Lower leg skin (tissue), 4 donors: ENCODE data around the gene NTHL1. TPM values are rescaled to one million over a fixed set of nuclear protein-coding genes. Genes with fewer than 3 reads are reported as not detected.
A peak's percentile ranks its signal among the peaks of the same experiment; 100 is the strongest.
"Not testable (repeated sequence)": the region's sequence is repeated elsewhere in the genome, so short reads cannot be mapped to it uniquely, and the experiment has no call there.

Experiments used
- DNase-seq, 2 donors: peaks; one replicate each; pipeline ENCODE4 v3.0.0-alpha.2; 2019; ENCODE audit warnings: low spot score in 2 of 2
- H3K4me3 ChIP-seq: fragments of 200-600 bp; sonication (generic); 2 replicates; pipeline ENCODE4 v1.5.1; 2017; ENCODE audit warnings: mild to moderate bottlenecking, low read depth; ENCODE audit not compliant: poor library complexity, severe bottlenecking
- CTCF ChIP-seq, 3 donors: fragments of 450-650 bp; IDR thresholded peaks; one replicate each; pipeline ENCODE4 v1.5.1; 2016; ENCODE audit warnings: antibody characterized with exemption in 3 of 3, mild to moderate bottlenecking in 3 of 3, moderate library complexity in 2 of 3
- POLR2A ChIP-seq, 2 donors: fragments of 450-650 bp; IDR thresholded peaks; one replicate each; pipeline ENCODE4 v1.6.1; 2016 to 2017; ENCODE audit warnings: antibody characterized with exemption in 2 of 2, mild to moderate bottlenecking in 1 of 2, moderate library complexity in 1 of 2
- WGBS, 2 donors: methylation state at CpG; one replicate each; pipeline ENCODE4 v1.1.5; 2018; 5-methylcytosine and 5-hydroxymethylcytosine counted together
- intact Hi-C: fragments of 100-400 bp; cut with DNase I; formaldehyde crosslinking; loops from one replicate; pipeline ENCODE4 v1.15.0; 2023; ENCODE audit warnings: low total_unique reads
- total RNA-seq, 4 donors: library from RNA; depleted of rRNA; stranded (reverse); fragments of >200 nt; gene quantifications; one replicate each; pipeline ENCODE4 v1.1.0, GENCODE V29; 2016

NTHL1 gene
- total RNA-seq, 4 donors from 2014 or later: 5.8 to 29.9 (median 21.5) TPM

DNA sequence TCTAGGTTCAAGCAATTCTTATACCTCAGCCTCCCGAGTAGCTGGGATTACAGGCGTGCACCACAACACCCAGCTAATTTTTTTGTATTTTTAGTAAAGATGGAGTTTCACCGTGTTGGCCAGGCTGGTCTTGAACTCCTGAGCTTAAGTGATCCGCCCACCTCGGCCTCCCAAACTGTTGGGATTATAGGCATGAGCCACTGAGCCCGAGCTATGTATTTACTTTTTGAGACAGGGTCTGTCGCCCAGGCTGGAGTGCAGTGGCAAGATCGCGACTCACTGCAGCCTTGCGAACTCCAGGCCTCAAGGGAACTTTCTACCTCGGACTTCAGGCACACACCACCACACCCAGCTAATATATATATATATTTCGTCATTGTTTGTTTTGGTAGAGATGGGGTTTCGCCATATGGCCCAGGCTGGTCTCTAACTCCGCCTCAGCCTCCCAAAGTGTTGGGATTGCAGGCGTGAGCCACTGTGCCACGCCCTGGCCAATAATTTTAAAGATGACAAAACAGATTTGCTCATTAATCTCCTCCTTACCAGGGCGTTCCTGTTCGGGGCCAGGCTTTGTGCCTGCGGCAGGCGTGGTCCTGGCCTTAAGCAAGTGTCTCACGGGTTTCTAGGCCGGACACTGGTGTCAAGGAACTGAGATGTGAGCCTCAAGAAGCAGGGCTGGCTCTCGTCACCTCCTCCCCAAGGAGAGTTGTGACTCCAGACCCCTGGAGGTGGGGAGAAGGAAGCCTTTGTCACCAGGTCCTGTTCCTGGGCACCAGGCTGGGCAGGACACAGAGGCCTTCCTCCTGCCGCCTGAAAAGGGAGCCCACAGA, 32.3 kb downstream of the NTHL1 start:
- 62 to 65% methylated on average over 24 of the region's 24 CpGs for WGBS, 2 donors
- H3K4me3 ChIP-seq: no peak overlapping the region
- intact Hi-C loops: no loop called here

GRCh38 chr16:2013527-2013926, 34.1 kb downstream of the NTHL1 start:
- no peak overlapping the region for H3K4me3 ChIP-seq
- intact Hi-C loops: no loop called here
- WGBS, 2 donors: 88 to 92% methylated on average over 15 of the region's 15 CpGs
- no peak for TF ChIP-seq POLR2A (IDR thresholded peaks at IDR 0.05)
- TF ChIP-seq CTCF (IDR thresholded peaks at IDR 0.05): no peak
- DNase-seq: no peak

More for the DNA sequence above, 32.3 kb downstream of the NTHL1 start:
- no peak for DNase-seq
- TF ChIP-seq POLR2A (IDR thresholded peaks at IDR 0.05) (no peak), CTCF (IDR thresholded peaks at IDR 0.05) (no peak)

GRCh38 chr16:2011726-2012125, 35.9 kb downstream of the NTHL1 start:
- DNase-seq, intact Hi-C loops, H3K4me3 ChIP-seq: not testable (repeated sequence)
- WGBS, 2 donors: 80 to 84% methylated on average over 9 of the region's 9 CpGs

DNA sequence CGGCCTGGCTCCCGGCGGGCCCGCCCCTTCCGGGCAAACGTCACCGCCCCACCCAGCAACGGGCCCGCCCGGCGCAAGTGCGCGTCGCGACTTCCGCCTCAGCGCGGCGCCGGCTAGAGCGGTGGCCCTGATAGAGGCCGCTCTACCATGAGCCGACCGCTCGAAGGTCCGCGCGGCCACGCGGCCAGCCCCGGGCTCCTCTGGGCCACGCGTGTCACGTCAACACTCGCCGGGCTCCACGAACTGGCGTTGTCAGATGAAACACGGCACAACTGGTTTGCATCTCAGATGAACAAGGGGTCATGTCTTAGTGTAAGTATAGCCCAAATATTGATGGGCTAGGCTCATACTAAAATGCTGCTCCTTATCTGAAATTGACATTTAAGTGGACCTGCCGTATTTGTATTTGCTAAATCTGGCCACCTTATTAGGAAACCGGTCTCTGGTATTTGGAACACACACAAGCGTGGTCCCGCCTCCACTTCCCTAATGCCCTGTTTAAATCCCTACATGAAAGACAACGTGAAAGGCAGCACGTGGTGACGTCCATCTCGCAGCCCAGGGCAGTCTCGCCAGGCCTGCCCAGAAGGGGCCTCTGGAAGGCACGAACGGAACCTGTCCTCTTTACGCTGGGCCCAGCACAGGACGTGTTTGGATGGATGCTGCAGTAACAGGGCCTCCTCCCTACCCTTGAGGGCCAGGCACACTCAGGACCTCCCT, 37.7 kb downstream of the NTHL1 start, which contains the start of gene ZNF598:
TSS of gene ZNF598 (minus strand) at position 31 of the 720 bp plus-strand sequence.
- WGBS, 2 donors: 1 to 2% methylated on average over 27 to 43 of the region's 52 CpGs
- DNase-seq: peak; percentile 31 to 94
- intact Hi-C loops: no loop called here
- H3K4me3 ChIP-seq: peak within 1 kb of the TSS; percentile 87
- TF ChIP-seq POLR2A (IDR thresholded peaks at IDR 0.05): peak in 1 of 2 donors; percentile 60
- TF ChIP-seq CTCF (IDR thresholded peaks at IDR 0.05): no peak

- no peak for TF ChIP-seq POLR2A (IDR thresholded peaks at IDR 0.05)
- no peak for DNase-seq
- WGBS, 2 donors: 0% methylated on average over 12 to 37 of the region's 55 CpGs
- H3K4me3 ChIP-seq: peak overlapping the region; percentile 87
- intact Hi-C loops: no loop called here
These were observed 38.4 kb downstream of the NTHL1 start for GRCh38 chr16:2009164-2009711.

DNA sequence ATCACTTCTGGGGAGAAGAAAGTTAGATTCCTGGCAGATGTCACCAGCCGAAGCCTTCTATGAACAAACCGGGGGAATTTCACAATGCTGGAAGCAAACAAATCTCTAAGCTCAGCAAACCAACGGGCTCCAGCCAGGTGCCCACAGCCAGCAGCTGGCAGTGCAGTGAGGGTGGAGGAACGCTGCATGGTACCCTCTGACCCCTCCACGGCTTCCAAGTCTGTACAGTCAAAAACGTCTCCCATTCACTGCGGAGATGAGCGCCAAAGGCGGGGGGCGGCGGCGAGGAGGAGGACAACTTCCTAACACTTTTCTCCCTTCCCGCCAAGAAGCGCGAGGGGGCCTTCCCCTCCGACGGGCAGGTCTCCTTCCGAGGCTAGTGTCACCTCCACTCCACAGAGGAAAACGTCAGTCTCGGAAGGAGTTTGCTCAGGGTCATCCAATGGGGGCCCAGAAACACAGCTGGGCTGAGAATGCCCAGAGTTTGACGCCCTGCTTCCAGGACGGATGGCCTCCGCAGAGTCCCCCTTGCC, 38.9 kb downstream of the NTHL1 start:
- peak overlapping the region; percentile 87 for H3K4me3 ChIP-seq
- WGBS, 2 donors: 1 to 2% methylated on average over 20 to 23 of the region's 23 CpGs
- TF ChIP-seq CTCF (IDR thresholded peaks at IDR 0.05): no peak
- TF ChIP-seq POLR2A (IDR thresholded peaks at IDR 0.05): no peak
- no peak for DNase-seq
- intact Hi-C loops: no loop called here
